Heart left ventricle (tissue), 13 donors: ENCODE measurements around the gene PLB1.

Experiments used
- CTCF ChIP-seq, 12 donors: fragments of 200-600 bp; sonication (generic) in 4 of 12; IDR thresholded peaks; one replicate each; pipeline versions ENCODE4 v1.5.0 to v1.8.0; 2018 to 2022; ENCODE audit warnings: antibody characterized with exemption in 12 of 12, mild to moderate bottlenecking in 5 of 12
- POLR2A ChIP-seq, 2 donors: fragments of 450-650 bp; IDR thresholded peaks; one replicate each; pipeline ENCODE4 v1.6.1; 2017; ENCODE audit warnings: antibody characterized with exemption in 2 of 2, mild to moderate bottlenecking in 2 of 2, moderate library complexity in 2 of 2
- donor health status: ischemic (EF 13 %, LVEDD 7.1; RV severe dilation, severe dysfunction).
- donor health status: DM: no; HTN: yes; CAD: no.
- donor health status: DM: no; HTN: no; CAD: no.
- donor health status: ischemic (EF 25% LVEDD 6.9; RV normal size, moderate dysfunction).
- donor health status: ischemic (EF 25% LVEDD 5.7; RV mildly dilated, moderate dysfunction).
- donor health status: ischemic (EF 35%, LVEDD 5.7; RV mildly dilated, moderate dysfunction).
- donor health status: nonischemic (EF 11% LVEDD 7.7; RV severe dilation, severe dysfunction).
- donor health status: DM: yes; HTN: yes; CAD: no.
- donor health status: PGD.
- donor health status: ischemic (EF 29% LVEDD 5.4; RV normal size, mild dysfunction).
- donor health status: nonischemic (EF 23%, LVEDD 6.1; RV moderate dilation, normal function).

GRCh38 chr2:28684142-28684858 lies 188.4 kb downstream of the PLB1 start:
- TF ChIP-seq CTCF (IDR thresholded peaks at IDR 0.05): no peak
- no peak for TF ChIP-seq POLR2A (IDR thresholded peaks at IDR 0.05)
